Tibial nerve (tissue), 4 donors: ENCODE data around the gene STIMATE.

ENCODE experiments used
- CTCF ChIP-seq, 5 experiments: fragments of 200-600 bp in 3 of 5; fragments of 450-650 bp in 2 of 5; sonication (generic) in 3 of 5; IDR thresholded peaks; one replicate each; pipeline ENCODE4 v1.5.1; 2016 to 2019; ENCODE audit warnings: antibody characterized with exemption in 5 of 5, mild to moderate bottlenecking in 3 of 5, moderate library complexity in 2 of 5
- EP300 ChIP-seq, 2 donors: sonication (generic); formaldehyde crosslinking; IDR thresholded peaks; one replicate each; pipeline ENCODE4 v1.6.1; 2017; ENCODE audit warnings: antibody characterized with exemption in 2 of 2, mild to moderate bottlenecking in 1 of 2
- POLR2A ChIP-seq, 2 donors: fragments of 450-650 bp; IDR thresholded peaks; one replicate each; pipeline ENCODE4 v1.6.1; 2017; ENCODE audit warnings: antibody characterized with exemption in 2 of 2, mild to moderate bottlenecking in 2 of 2, moderate library complexity in 2 of 2

GRCh38 chr3:52886049-52886730 is 11.2 kb downstream of the STIMATE start:
- no peak for TF ChIP-seq EP300 (IDR thresholded peaks at IDR 0.05)
- no peak for TF ChIP-seq CTCF (IDR thresholded peaks at IDR 0.05)
- no peak for TF ChIP-seq POLR2A (IDR thresholded peaks at IDR 0.05)
